Heart left ventricle (tissue), 16 donors: ENCODE results near the gene EYA4. TPM values are rescaled to one million over a fixed set of nuclear protein-coding genes. Genes with fewer than 3 reads are reported as not detected.

Experiments
- ATAC-seq, 4 donors: fragments of 200-7000 bp; cut with Tn5 transposase; one replicate each; pipeline ENCODE4 v1.9.1; 2020 to 2022; ENCODE audit warnings: moderate library complexity in 4 of 4, mild to moderate bottlenecking in 3 of 4, moderate number of reproducible peaks in 1 of 4
- DNase-seq, 5 donors: peaks; one replicate each; pipeline ENCODE4 v3.0.0-alpha.2; 2020
- H3K27ac ChIP-seq, 12 donors: fragments of 200-600 bp; sonication (generic) in 4 of 12; one replicate each; pipeline versions ENCODE4 v1.5.0 to v1.8.0; 2016 to 2022; ENCODE audit warnings: mild to moderate bottlenecking in 2 of 12
- H3K27me3 ChIP-seq, 9 donors: fragments of 200-600 bp; sonication (generic) in 2 of 9; one replicate each; pipeline versions ENCODE4 v1.5.1 to v1.8.0; 2016 to 2022; ENCODE audit warnings: mild to moderate bottlenecking in 3 of 9
- H3K36me3 ChIP-seq, 9 donors: fragments of 200-600 bp; sonication (generic) in 2 of 9; one replicate each; pipeline versions ENCODE4 v1.5.0 to v1.8.0; 2018 to 2022; ENCODE audit warnings: mild to moderate bottlenecking in 2 of 9
- H3K4me1 ChIP-seq, 12 donors: fragments of 200-600 bp; sonication (generic) in 4 of 12; one replicate each; pipeline versions ENCODE4 v1.5.0 to v1.8.0; 2016 to 2022; ENCODE audit warnings: mild to moderate bottlenecking in 3 of 12
- H3K4me3 ChIP-seq, 12 donors: fragments of 200-600 bp; sonication (generic) in 4 of 12; one replicate each; pipeline versions ENCODE4 v1.5.0 to v1.8.0; 2017 to 2022; ENCODE audit warnings: mild to moderate bottlenecking in 9 of 12, moderate library complexity in 4 of 12
- H3K9me3 ChIP-seq, 12 donors: fragments of 200-600 bp; sonication (generic) in 4 of 12; one replicate each; pipeline versions ENCODE4 v1.5.0 to v1.8.0; 2016 to 2022; ENCODE audit warnings: mild to moderate bottlenecking in 1 of 12
- POLR2A ChIP-seq, 2 donors: fragments of 450-650 bp; IDR thresholded peaks; one replicate each; pipeline ENCODE4 v1.6.1; 2017; ENCODE audit warnings: antibody characterized with exemption in 2 of 2, mild to moderate bottlenecking in 2 of 2, moderate library complexity in 2 of 2
- WGBS, 4 donors: extraction: QIAGEN DNeasy Blood & Tissue Kit in 2 of 4; methylation state at CpG; one replicate each; pipeline versions ENCODE4 v1.1.5 to v1.1.7; 2013 to 2018; 5-methylcytosine and 5-hydroxymethylcytosine counted together
- intact Hi-C, 10 donors: fragments of 100-400 bp; cut with DNase I; formaldehyde crosslinking; loops; one replicate each; pipeline versions ENCODE4 v1.11.1 to v1.14.2; 2022
- polyA plus RNA-seq, 2 donors: library from polyadenylated mRNA; stranded (reverse); fragments of 200-250 nt; gene quantifications; one replicate each; pipeline ENCODE4 v1.2.3, GENCODE V29; 2013
- total RNA-seq, 9 donors: library from RNA; depleted of rRNA in 2 of 9; stranded (reverse); fragments of >200 nt in 2 of 9; fragmentation: NEBNext Ultra II Directional in 3 of 9; extraction: Animal tissue kit (Norgen Biotek cat#: 25700) in 3 of 9; gene quantifications; one replicate each; pipeline versions ENCODE4 v1.1.0 to v1.2.4, GENCODE V29; 2016 to 2023
- TF ChIP-seq, protein P1 (sequence below), 12 donors: fragments of 200-600 bp; sonication (generic) in 4 of 12; IDR thresholded peaks; one replicate each; pipeline versions ENCODE4 v1.5.0 to v1.8.0; 2018 to 2022; ENCODE audit warnings: antibody characterized with exemption in 12 of 12, mild to moderate bottlenecking in 5 of 12
- donor health status: ischemic (EF 13 %, LVEDD 7.1; RV severe dilation, severe dysfunction).
- donor health status: healthy with polysubstance abuse.
- donor health status: DM: no; HTN: yes; CAD: no.
- donor health status: DM: no; HTN: no; CAD: no.
- donor health status: ischemic (EF 25% LVEDD 6.9; RV normal size, moderate dysfunction).
- donor health status: ischemic (EF 25% LVEDD 5.7; RV mildly dilated, moderate dysfunction).
- donor health status: healthy.
- donor health status: DM: yes; HTN: yes; CAD: no.
- donor health status: ischemic (EF 35%, LVEDD 5.7; RV mildly dilated, moderate dysfunction).
- donor health status: nonischemic (EF 11% LVEDD 7.7; RV severe dilation, severe dysfunction).
- donor health status: DM: yes; HTN: yes; CAD: no.
- donor health status: PGD.
- donor health status: ischemic (EF 29% LVEDD 5.4; RV normal size, mild dysfunction).
- donor health status: nonischemic (EF 23%, LVEDD 6.1; RV moderate dilation, normal function).

The EYA4 gene
- total and polyA plus RNA-seq, 11 donors = 3.6 to 29.6 (median 21.7) TPM

DNA sequence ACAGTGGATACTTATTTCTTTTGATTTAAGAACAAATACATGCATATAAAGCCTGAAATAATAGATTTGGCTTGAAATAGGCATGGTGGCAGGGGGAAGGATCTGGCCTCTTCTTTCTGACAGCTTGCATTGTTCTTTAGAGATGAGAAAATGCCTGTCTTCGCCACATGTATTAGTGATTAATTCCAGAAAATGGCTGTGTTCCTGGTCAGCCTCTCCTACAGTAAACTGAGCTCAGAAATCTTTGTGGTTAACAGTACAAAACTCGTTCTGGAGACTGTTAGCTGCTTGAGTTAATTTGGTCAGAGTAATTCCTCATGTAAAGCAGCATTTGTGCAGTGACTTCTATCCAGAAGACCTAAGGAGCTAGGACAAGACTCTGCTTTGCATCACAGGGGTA is 151.5 kb downstream of the EYA4 start:
- intact Hi-C loops = no loop called here

DNA sequence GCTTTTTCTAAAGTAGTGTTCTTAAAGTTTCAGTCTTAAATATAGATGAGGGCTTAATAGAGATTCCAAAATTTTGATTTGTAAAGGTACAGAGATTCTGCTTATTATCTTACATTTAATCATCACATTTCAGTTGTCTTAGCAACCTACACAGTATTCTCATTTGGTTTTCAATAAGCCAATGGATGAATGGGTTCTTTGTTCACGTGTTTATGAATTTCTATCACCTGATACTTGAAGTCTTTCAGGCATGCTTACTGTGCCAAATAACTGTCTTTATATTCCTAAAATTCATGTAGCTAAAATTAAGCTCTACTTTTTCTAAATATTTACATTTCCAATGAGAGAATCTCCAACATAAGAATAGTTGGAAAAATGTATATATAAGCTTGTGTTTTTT is 152.7 kb downstream of the EYA4 start:
- Histone ChIP-seq H3K4me3 (no peak overlapping the region), H3K4me1 (peaks cover 0 to 22% (median 4%) of the 10 kb centered on the region in 12 donors), H3K36me3 (no peaks in the 10 kb centered on the region), H3K27ac (no peak overlapping the region), H3K27me3 (no peaks in the 10 kb centered on the region), H3K9me3 (no peaks in the 10 kb centered on the region)
- DNase-seq = no peak
- no peak for TF ChIP-seq POLR2A (IDR thresholded peaks at IDR 0.05)
- TF ChIP-seq, protein P1, sequence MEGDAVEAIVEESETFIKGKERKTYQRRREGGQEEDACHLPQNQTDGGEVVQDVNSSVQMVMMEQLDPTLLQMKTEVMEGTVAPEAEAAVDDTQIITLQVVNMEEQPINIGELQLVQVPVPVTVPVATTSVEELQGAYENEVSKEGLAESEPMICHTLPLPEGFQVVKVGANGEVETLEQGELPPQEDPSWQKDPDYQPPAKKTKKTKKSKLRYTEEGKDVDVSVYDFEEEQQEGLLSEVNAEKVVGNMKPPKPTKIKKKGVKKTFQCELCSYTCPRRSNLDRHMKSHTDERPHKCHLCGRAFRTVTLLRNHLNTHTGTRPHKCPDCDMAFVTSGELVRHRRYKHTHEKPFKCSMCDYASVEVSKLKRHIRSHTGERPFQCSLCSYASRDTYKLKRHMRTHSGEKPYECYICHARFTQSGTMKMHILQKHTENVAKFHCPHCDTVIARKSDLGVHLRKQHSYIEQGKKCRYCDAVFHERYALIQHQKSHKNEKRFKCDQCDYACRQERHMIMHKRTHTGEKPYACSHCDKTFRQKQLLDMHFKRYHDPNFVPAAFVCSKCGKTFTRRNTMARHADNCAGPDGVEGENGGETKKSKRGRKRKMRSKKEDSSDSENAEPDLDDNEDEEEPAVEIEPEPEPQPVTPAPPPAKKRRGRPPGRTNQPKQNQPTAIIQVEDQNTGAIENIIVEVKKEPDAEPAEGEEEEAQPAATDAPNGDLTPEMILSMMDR (IDR thresholded peaks at IDR 0.05) = no peak
- intact Hi-C loops = no loop called here
- 67 to 80% (median 70%) methylated on average over 1 of the region's 1 CpG for WGBS, 4 donors
- ATAC-seq = no peak

More for the DNA sequence above, 151.5 kb downstream of the EYA4 start:
- DNase-seq (no peak), ATAC-seq (no peak)
- WGBS, 4 donors = 65 to 74% (median 66%) methylated on average over 2 of the region's 2 CpGs
- Histone ChIP-seq H3K27ac (no peak overlapping the region), H3K4me1 (peaks cover 0 to 26% (median 7%) of the 10 kb centered on the region in 12 donors), H3K9me3 (no peaks in the 10 kb centered on the region), H3K36me3 (no peaks in the 10 kb centered on the region), H3K4me3 (no peak overlapping the region), H3K27me3 (no peaks in the 10 kb centered on the region)
- TF ChIP-seq, protein P1 (IDR thresholded peaks at IDR 0.05) = no peak
- TF ChIP-seq POLR2A (IDR thresholded peaks at IDR 0.05) = no peak

DNA sequence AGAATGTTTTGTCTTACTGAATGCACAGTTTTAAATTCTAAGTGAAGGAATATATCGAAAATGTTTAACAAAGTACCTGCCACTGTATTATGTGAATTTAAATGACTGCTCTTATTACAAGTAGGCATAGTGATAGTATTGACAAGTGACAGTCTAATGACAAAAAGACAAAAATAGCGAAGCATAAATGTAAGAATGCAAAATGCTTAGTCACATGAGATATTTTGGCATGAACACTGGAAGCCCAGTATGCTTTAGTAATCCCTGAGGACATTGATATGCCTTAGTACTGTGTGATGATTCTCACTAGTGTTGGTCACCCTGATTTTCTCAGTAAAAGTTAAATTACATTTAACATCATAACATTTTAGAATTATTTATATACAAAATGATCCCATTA is 153.5 kb downstream of the EYA4 start:
- ATAC-seq = peak; percentile 54 to 79 (median 68)
- peak overlapping the region in 1 of 12 donors; percentile 45 for H3K27ac ChIP-seq

DNA sequence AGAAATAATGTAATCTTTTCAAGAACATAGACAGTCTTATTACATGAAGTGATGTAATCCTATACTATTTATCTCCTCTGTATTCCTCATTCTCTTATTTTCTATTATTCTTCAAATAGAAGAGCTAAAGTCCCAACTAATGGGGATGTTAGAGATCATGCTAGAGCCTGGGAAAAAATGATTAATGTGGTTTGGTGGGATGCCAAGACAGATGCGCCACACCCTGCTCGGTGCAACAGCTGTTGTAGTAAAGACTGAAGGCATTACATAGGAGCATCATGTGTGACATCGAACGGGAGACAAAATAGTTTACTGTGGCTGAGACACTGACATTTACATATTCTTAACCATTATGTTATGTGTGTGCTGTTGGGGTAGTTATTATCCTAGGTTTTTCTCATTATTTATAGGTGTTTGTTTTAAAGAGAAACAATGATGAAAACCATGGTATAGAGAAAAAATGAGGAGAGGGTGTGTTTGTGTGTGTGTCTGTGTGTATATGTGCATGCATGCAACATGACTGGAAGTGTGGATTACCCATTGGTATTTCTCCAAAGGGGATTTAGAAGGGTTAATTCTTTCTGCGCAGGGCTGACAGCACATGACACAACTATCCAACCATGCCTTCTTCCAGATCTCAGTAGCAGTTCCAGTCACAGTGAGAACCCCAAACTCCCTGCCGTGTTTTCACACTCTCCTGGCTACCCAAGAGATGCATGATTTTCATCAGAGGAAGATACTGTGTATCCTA is 155.3 kb downstream of the EYA4 start:
- Histone ChIP-seq H3K36me3 (no peaks in the 10 kb centered on the region), H3K4me1 (peaks cover 0 to 20% (median 0%) of the 10 kb centered on the region in 12 donors), H3K27me3 (no peaks in the 10 kb centered on the region), H3K27ac (no peak overlapping the region), H3K9me3 (no peaks in the 10 kb centered on the region), H3K4me3 (no peak overlapping the region)
- 64 to 78% (median 71%) methylated on average over 6 of the region's 6 CpGs for WGBS, 4 donors
- intact Hi-C loops = no loop called here
- no peak for ATAC-seq
- TF ChIP-seq, protein P1 (IDR thresholded peaks at IDR 0.05) = no peak
- no peak for TF ChIP-seq POLR2A (IDR thresholded peaks at IDR 0.05)
- no peak for DNase-seq

More for the DNA sequence above, 153.5 kb downstream of the EYA4 start:
- H3K4me3 ChIP-seq = no peak overlapping the region
- no peak for DNase-seq
- H3K9me3 ChIP-seq = no peaks in the 10 kb centered on the region
- 40 to 49% (median 43%) methylated on average over 2 of the region's 2 CpGs for WGBS, 4 donors
- H3K27me3 ChIP-seq = no peaks in the 10 kb centered on the region
- peaks cover 0 to 21% (median 0%) of the 10 kb centered on the region in 12 donors for H3K4me1 ChIP-seq
- intact Hi-C loops = no loop called here
- no peaks in the 10 kb centered on the region for H3K36me3 ChIP-seq
- TF ChIP-seq, protein P1 (IDR thresholded peaks at IDR 0.05) = no peak
- TF ChIP-seq POLR2A (IDR thresholded peaks at IDR 0.05) = no peak
